GM21619 (cell line): Measurements from ENCODE around the gene FAM200B.

Experiments used
- ATAC-seq: cut with Tn5 transposase; IDR thresholded peaks from one replicate; pipeline ENCODE4 v1.9.1; 2021; ENCODE audit not compliant: unreplicated experiment

The FAM200B gene

DNA sequence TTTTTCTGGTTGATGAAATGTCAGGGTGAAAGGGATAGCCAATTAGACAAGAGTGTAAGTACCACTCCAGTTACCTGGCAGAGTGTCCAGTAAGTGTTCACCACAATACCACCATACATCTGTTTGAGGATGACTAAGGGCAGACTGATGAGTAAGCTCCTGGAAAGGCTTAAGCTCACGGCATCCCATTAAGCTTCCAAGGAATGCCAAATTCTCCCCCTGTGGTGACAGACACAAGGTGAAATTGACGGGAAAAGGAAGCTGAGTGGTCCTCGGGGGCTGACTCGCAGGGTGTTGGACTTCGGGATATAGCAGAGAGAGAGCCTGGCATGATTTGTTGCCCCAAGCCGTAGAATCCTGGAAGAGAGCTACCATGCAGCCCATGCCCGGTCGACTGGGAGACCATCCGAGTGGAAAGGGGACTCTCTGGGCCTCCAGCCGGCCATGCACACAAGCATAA lies 13.6 kb downstream of the FAM200B start:
- no peak for ATAC-seq

DNA sequence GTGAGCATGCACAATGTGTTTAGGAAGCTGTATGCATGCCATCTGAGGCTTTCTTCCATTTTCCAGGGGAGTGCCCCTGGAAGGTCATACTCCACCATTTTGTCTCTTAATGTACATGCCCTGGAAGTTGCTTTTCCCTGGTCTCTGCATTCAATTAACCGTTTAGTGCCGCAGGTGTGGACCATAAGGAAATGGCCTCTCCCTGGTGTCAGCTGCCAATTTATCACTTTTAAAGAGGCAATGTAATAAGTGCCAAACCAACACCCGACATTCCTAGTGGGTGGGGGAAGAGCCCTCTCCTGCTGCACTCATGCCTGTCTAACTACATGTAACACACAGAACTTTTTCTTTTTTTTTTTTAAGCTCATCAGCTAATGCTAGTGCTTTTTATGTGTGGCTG lies 14.1 kb downstream of the FAM200B start:
- ATAC-seq: no peak

DNA sequence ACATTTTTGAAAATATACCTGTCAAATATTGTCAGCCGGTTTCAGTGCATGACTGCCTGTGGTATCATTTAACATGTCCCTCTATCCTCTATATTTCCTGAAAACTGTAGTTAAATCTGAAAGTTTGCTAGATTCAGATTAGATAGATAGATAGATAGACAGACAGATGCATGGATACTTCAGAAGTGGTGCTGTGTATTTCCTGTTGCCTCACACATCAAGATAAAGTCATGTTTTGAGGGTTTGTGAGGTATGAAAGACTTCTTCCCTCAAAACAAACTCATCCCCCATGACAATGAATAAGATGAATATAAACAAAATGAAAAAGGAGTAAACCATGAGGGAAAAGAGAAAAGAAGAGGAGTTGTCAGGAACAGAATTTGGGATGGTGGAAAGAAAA lies 15.2 kb downstream of the FAM200B start:
- ATAC-seq: no peak

GRCh38 chr4:15702941-15703403 lies 21.3 kb downstream of the FAM200B start, which contains the start of gene BST1:
Gene BST1 (plus strand): TSS chr4:15703065. CDS start chr4:15703145, 80 bp downstream.
- ATAC-seq: peak; percentile 90

- ATAC-seq: no peak
Observed at GRCh38 chr4:15703439-15703838, 21.8 kb downstream of the FAM200B start.

- no peak for ATAC-seq
Observed at GRCh38 chr4:15704129-15704528, 22.5 kb downstream of the FAM200B start.

- ATAC-seq: no peak
Observed at GRCh38 chr4:15706646-15707362, 25.2 kb downstream of the FAM200B start.

GRCh38 chr4:15707363-15707715 lies 25.7 kb downstream of the FAM200B start:
- no peak for ATAC-seq

DNA sequence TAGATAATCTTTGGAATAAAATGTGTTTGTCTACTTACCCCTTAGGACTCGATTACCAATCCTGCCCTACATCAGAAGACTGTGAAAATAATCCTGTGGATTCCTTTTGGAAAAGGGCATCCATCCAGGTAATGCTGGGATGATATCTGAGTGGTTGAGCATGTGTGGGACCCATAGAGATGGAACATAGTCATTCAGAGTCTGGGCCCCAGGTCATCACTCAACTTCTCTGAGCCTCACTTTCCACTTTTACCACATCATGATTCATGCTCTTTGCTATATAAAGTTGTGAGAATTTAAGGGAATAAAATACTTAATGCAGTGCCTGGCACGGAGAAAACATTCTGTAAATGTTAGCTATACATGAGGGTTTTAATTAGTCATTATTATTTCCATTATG lies 30.1 kb downstream of the FAM200B start:
- ATAC-seq: no peak

- no peak for ATAC-seq
Observed at GRCh38 chr4:15712214-15712613, 30.6 kb downstream of the FAM200B start.

GRCh38 chr4:15714141-15714540 lies 32.5 kb downstream of the FAM200B start:
- ATAC-seq: no peak

GRCh38 chr4:15714646-15715435 lies 33.2 kb downstream of the FAM200B start:
- no peak for ATAC-seq

- no peak for ATAC-seq
Observed at GRCh38 chr4:15716115-15716514, 34.5 kb downstream of the FAM200B start.

DNA sequence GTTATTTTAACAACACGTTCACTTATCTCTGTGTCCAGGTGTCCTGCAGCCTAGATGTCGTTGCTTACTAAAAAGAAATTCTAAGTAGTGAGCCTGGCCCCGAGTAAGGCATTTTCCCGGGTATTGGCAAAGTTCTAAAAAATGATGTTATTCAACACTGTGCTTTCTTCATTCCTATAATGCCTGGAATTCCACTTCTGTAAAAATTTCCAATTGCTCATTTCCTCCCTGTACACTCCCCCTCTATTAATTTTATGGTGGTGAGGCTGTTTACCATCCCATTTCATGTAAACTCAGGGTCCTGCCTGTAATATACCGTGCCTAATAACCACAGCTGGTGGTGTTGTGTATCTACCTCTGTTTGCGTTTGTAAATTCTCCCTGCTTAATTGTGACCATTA lies 35.5 kb downstream of the FAM200B start:
- no peak for ATAC-seq

- ATAC-seq: no peak
Observed at GRCh38 chr4:15717657-15718416, 36.2 kb downstream of the FAM200B start.

DNA sequence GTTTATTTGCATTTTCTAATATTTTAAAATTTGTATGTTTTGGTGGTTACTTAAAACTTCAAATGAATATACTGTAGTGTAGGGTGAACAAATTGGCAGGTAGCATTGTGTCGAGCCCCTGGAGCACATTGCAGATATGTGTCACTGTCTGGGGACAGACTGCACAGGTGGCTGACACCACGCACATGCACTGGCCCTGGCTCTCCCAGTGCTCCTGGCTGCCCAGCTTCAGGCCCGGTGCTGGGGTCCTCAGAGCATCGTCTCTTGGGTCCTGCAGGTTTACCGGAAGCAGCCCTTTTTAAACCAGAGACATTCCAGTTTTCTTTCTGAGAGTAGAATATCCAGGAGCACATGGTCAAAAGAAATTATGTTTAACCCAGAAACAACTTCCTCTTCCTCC lies 36.8 kb downstream of the FAM200B start:
- no peak for ATAC-seq

DNA sequence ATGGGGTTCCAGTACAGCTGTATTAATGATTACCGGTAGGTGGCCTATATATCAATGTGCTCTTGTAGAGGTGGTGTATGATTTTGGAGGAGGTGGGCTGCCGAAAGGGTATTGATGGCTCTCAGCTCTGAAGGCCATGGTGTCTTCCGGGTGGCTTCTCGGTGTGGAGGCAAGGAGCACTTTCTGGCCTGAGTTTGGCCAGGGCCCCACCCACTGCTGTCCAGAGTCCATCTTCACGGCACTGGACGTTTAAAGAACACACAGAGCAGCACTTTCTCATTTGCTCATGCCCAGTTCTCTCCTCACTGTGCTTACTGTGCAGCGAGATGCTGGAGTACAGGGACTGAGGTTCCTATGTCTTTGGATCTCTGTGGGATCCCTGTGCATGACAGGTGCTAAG lies 37.3 kb downstream of the FAM200B start:
- no peak for ATAC-seq

DNA sequence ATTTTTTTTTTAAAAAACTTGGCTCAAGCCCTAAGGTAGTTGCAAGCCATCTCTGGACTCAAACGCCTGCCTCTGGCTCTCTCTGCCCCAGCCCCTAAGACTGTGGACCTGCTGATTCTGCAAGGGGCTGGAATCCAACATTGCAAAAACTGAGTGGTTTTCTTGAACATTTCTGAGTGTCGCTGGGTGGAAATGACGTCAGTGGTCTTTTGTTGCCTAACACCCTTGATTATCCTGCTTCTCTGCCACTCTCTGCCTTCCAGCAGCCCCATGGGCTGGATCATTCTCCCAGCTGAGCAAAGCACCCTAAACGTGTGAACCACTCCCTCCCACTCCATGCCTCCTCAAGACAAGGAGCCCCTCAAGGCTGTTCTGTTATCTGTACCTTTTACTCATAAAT lies 37.9 kb downstream of the FAM200B start:
- ATAC-seq: no peak

DNA sequence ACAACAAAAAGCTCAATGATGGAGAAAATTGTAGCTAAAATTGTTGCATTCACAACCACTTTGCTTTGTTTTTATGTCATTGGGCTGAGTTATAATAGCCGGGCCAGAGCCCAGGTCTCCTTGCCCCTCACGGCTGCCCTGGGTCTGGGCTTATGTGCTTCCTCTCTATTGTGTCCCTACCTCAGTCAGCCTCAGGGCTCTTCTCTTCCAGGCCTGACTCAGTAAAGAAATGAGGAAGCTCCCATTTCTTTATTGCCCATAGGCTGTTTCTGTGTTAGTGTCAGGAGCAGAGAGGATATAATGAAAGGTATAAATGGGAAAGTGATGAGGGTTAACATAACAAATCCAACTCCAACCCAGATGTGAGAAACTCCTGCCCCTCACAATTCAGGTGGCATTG lies 39.2 kb downstream of the FAM200B start:
- no peak for ATAC-seq

DNA sequence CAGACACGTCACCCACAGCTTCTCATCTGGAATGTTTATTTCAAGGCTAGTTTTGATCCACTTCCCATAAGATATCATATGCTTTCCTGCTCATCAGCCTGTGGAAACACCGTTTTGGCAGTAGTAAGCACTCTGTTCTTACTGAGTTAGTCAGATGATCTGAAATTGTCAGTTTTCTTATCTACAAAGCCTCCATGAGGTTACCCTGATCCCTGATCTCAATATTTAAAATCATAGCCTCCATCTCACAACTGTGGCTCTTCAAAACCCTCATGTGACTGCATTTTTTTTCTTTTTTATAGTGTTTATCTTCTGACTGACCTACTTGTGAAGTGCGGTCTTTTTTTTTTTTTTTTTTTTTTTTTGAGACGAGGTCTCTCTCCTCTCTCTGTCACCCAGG lies 44.0 kb downstream of the FAM200B start:
- ATAC-seq: no peak

DNA sequence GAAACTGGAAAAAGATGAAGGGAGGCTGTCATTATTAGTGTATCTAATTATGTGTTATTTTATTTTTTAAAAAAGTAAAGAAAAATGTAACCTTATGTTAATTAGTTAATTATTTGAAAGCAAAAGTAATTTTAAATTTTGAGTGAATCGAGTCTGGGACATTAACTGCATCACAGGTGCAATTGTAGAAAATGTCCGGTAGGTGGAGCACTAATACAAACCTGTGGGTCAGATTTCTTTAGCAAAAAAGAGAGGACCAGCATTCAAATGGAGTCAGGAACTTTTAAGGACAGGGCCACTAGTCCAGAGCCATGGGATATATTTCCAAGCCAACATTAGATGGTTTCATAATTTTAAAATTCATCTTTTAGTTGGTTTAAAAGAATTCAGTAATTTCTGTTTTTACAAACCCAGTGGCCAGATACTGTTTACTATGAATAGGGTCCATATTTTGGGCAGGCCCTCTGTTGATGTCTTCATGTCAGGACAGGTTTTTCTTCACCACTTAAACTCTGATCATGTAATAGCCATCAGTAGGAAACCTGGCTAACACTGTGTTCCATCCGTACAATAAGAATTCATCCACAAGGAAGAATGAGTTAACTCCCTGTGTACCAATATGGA lies 48.4 kb downstream of the FAM200B start:
- peak; percentile 78 for ATAC-seq
